Spleen (tissue), 11 donors: Measurements from ENCODE around the gene MYO3A. TPM values are rescaled to one million over a fixed set of nuclear protein-coding genes. Genes with fewer than 3 reads are reported as not detected.

ENCODE experiments used
- DNase-seq: peaks from one replicate; pipeline ENCODE4 v3.0.0-alpha.2; 2020
- H3K27ac ChIP-seq, 8 donors: fragments of 200-600 bp; sonication (generic) in 7 of 8; 1 replicate in 4 of 8; 2 replicates in 4 of 8; pipeline versions ENCODE4 v1.5.0 to v1.8.0; 2016 to 2021; ENCODE audit warnings: inconsistent platforms in 4 of 8, mild to moderate bottlenecking in 4 of 8, moderate library complexity in 1 of 8
- H3K27me3 ChIP-seq, 7 donors: fragments of 200-600 bp; sonication (generic) in 6 of 7; replicated peaks in 1 of 7; 1 replicate in 4 of 7; 2 replicates in 3 of 7; pipeline versions ENCODE4 v1.5.0 to v1.8.0; 2016 to 2021; ENCODE audit warnings: inconsistent platforms in 3 of 7, mild to moderate bottlenecking in 1 of 7
- H3K36me3 ChIP-seq, 6 donors: fragments of 200-600 bp; sonication (generic) in 5 of 6; 1 replicate in 4 of 6; 2 replicates in 2 of 6; pipeline versions ENCODE4 v1.5.0 to v1.8.0; 2016 to 2021; ENCODE audit warnings: inconsistent platforms in 2 of 6
- H3K4me1 ChIP-seq, 6 donors: fragments of 200-600 bp; sonication (generic) in 5 of 6; 1 replicate in 3 of 6; 2 replicates in 3 of 6; pipeline versions ENCODE4 v1.5.0 to v1.8.0; 2016 to 2021; ENCODE audit warnings: inconsistent platforms in 3 of 6
- H3K4me3 ChIP-seq, 8 donors: fragments of 200-600 bp; sonication (generic) in 7 of 8; 1 replicate in 4 of 8; 2 replicates in 4 of 8; pipeline versions ENCODE4 v1.5.0 to v1.8.0; 2016 to 2021; ENCODE audit warnings: inconsistent platforms in 4 of 8, mild to moderate bottlenecking in 4 of 8, moderate library complexity in 2 of 8
- H3K9me3 ChIP-seq, 8 donors: fragments of 200-600 bp; sonication (generic) in 7 of 8; 1 replicate in 4 of 8; 2 replicates in 4 of 8; pipeline versions ENCODE4 v1.5.0 to v1.8.0; 2016 to 2021; ENCODE audit warnings: inconsistent platforms in 4 of 8
- CTCF ChIP-seq, 11 experiments: fragments of 200-600 bp in 7 of 11; fragments of 450-650 bp in 4 of 11; sonication (generic) in 4 of 11; IDR thresholded peaks in 8 of 11; conservative IDR thresholded peaks in 3 of 11; 1 replicate in 7 of 11; 2 replicates in 4 of 11; pipeline versions ENCODE4 v1.4.0 to v1.8.0; 2016 to 2021; ENCODE audit warnings: antibody characterized with exemption in 11 of 11, inconsistent platforms in 4 of 11, mild to moderate bottlenecking in 1 of 11
- POLR2A ChIP-seq, 3 donors: fragments of 450-650 bp; IDR thresholded peaks; one replicate each; pipeline ENCODE4 v1.5.1; 2017; ENCODE audit warnings: antibody characterized with exemption in 3 of 3, mild to moderate bottlenecking in 1 of 3
- POLR2AphosphoS5 ChIP-seq, 3 donors: sonication (generic); formaldehyde crosslinking; IDR thresholded peaks; one replicate each; pipeline ENCODE4 v1.5.1; 2017; ENCODE audit warnings: antibody characterized with exemption in 3 of 3
- WGBS, 5 donors: extraction: QIAGEN DNeasy Blood & Tissue Kit in 3 of 5; methylation state at CpG; one replicate each; pipeline versions ENCODE4 v1.1.5 to v1.1.7; 2013 to 2018; 5-methylcytosine and 5-hydroxymethylcytosine counted together
- intact Hi-C: fragments of 100-400 bp; cut with DNase I; formaldehyde crosslinking; loops from one replicate; pipeline ENCODE4 v1.15.0; 2023; ENCODE audit warnings: low total_unique reads
- polyA plus RNA-seq, 3 donors: library from polyadenylated mRNA; stranded (reverse); fragments of 200-250 nt; gene quantifications; one replicate each; pipeline ENCODE4 v1.2.1, GENCODE V29; 2013
- total RNA-seq, 7 donors: library from RNA; depleted of rRNA in 3 of 7; stranded (reverse); fragments of >200 nt in 3 of 7; fragmentation: NEBNext Ultra II Directional in 4 of 7; extraction: Animal tissue kit (Norgen Biotek cat#: 25700) in 4 of 7; gene quantifications; one replicate each; pipeline versions ENCODE4 v1.1.0 to v1.2.1, GENCODE V29; 2016 to 2021
- donor health status: healthy with polysubstance abuse.
- donor health status: DM: no; HTN: no; CAD: no; lungs with moderate emphysema.
- donor health status: DM: no; HTN: no; CAD: no.
- donor health status: Bipolar disorder and iron deficiency.
- donor health status: healthy.
- donor health status: DM: no; HTN: no; CAD: no.
- donor health status: DM: yes; HTN: yes; CAD: no.

The MYO3A gene
- total and polyA plus RNA-seq, 10 donors: 0.09 to 1.3 (median 0.34) TPM; not detected in 1

GRCh38 chr10:26217396-26218086 lies 283.5 kb downstream of the MYO3A start:
- no peak for TF ChIP-seq POLR2A (IDR thresholded peaks at IDR 0.05)
- TF ChIP-seq CTCF (IDR thresholded peaks at IDR 0.05 in 8 of 11, conservative IDR thresholded peaks at IDR 0.05 in 3 of 11): no peak
- TF ChIP-seq POLR2AphosphoS5 (IDR thresholded peaks at IDR 0.05): no peak
- DNase-seq: no peak
- intact Hi-C loops: no loop called here
- Histone ChIP-seq H3K4me3 (peak overlapping the region in 2 of 8 donors; percentile 26 to 41), H3K27ac (no peak overlapping the region), H3K27me3 (peaks cover 15 to 100% (median 95%) of the 10 kb centered on the region in 7 donors), H3K36me3 (no peaks in the 10 kb centered on the region), H3K9me3 (no peaks in the 10 kb centered on the region), H3K4me1 (peaks cover 19 to 43% (median 37%) of the 10 kb centered on the region in 6 donors)
- 1 to 10% (median 4%) methylated on average over 10 to 64 of the region's 64 CpGs for WGBS, 5 donors

- no peak for TF ChIP-seq POLR2AphosphoS5 (IDR thresholded peaks at IDR 0.05)
- TF ChIP-seq POLR2A (IDR thresholded peaks at IDR 0.05): no peak
- no peak for TF ChIP-seq CTCF (IDR thresholded peaks at IDR 0.05 in 8 of 11, conservative IDR thresholded peaks at IDR 0.05 in 3 of 11)
- intact Hi-C loops: no loop called here
- DNase-seq: no peak
- Histone ChIP-seq H3K36me3 (no peaks in the 10 kb centered on the region), H3K27ac (no peak overlapping the region), H3K4me1 (peaks cover 19 to 41% (median 36%) of the 10 kb centered on the region in 6 donors), H3K4me3 (no peak overlapping the region), H3K27me3 (peaks cover 11 to 96% (median 81%) of the 10 kb centered on the region in 7 donors), H3K9me3 (no peaks in the 10 kb centered on the region)
- WGBS, 5 donors: 56 to 71% (median 59%) methylated on average over 1 of the region's 1 CpG
These were observed 285.6 kb downstream of the MYO3A start for GRCh38 chr10:26219676-26220075.

GRCh38 chr10:26220901-26221300 lies 286.9 kb downstream of the MYO3A start:
- H3K27me3 ChIP-seq: peaks cover 11 to 95% (median 69%) of the 10 kb centered on the region in 7 donors
- no peaks in the 10 kb centered on the region for H3K9me3 ChIP-seq
- intact Hi-C loops: no loop called here

More at GRCh38 chr10:26220901-26221300, 286.9 kb downstream of the MYO3A start:
- H3K4me1 ChIP-seq: peaks cover 13 to 29% (median 24%) of the 10 kb centered on the region in 6 donors
- H3K4me3 ChIP-seq: no peak overlapping the region
- H3K27ac ChIP-seq: no peak overlapping the region
- TF ChIP-seq CTCF (IDR thresholded peaks at IDR 0.05 in 8 of 11, conservative IDR thresholded peaks at IDR 0.05 in 3 of 11) (no peak), POLR2AphosphoS5 (IDR thresholded peaks at IDR 0.05) (no peak), POLR2A (IDR thresholded peaks at IDR 0.05) (no peak)
- H3K36me3 ChIP-seq: no peaks in the 10 kb centered on the region
- no peak for DNase-seq
